ENCODE results near the gene LTBR. TPM values are rescaled to one million over a fixed set of nuclear protein-coding genes. Genes with fewer than 3 reads are reported as not detected.

Gene LTBR
- total and polyA plus RNA-seq, 2 experiments from 2014 or later = 42.4 to 79.8 TPM

DNA sequence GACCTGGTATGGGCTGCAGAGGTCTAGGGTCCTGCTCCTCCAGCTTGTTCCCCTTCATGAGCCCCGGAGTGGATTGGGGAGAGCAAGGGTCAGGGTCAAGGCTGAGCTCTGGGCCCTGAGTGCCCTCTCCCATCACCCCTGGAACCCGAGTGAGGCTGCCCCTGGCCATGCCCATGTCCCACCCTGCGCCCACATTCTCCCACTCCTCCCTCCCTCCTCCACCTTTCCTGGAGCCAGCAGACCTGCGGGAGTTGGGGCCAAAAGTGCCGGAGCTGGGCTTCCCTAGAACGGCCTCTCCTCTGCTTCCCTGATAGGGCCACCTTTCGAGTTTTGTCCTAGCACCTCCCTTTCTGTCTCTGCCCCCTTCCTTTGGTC, 9.2 kb upstream of the LTBR start:
- peak overlapping the region; percentile 94 for H3K27ac ChIP-seq
- DNase-seq (ENCODE audit: low spot score) = no peak
- H3K4me2 ChIP-seq = peak overlapping the region; percentile 62
- H3K4me1 ChIP-seq (ENCODE audit: insufficient read depth) = peaks cover 64% of the 10 kb centered on the region
- no peaks in the 10 kb centered on the region for H4K20me1 ChIP-seq (ENCODE audit: insufficient read depth, poor library complexity, severe bottlenecking)
- H3K79me2 ChIP-seq = peaks cover 4% of the 10 kb centered on the region
- H3K4me3 ChIP-seq = no peak overlapping the region
- H3K36me3 ChIP-seq (replicated peaks; ENCODE audit: insufficient read depth, low read depth) = no peaks in the 10 kb centered on the region
- TF ChIP-seq CTCF (IDR thresholded peaks at IDR 0.05; ENCODE audit: poor library complexity) = no peak
- TF ChIP-seq EZH2phosphoT487 (IDR thresholded peaks at IDR 0.05; ENCODE audit: low read depth, severe bottlenecking, unreplicated experiment) = no peak
- TF ChIP-seq EZH2 (IDR thresholded peaks at IDR 0.05; ENCODE audit: borderline replicate concordance) = no peak
- 48% methylated on average over 7 of the region's 7 CpGs for WGBS (ENCODE audit: low lambda C conversion rate, missing lambda C conversion rate)
- no peak overlapping the region for H2AFZ ChIP-seq
- no peaks in the 10 kb centered on the region for H3K27me3 ChIP-seq
- no peaks in the 10 kb centered on the region for H3K9me2 ChIP-seq (replicated peaks; ENCODE audit: insufficient read depth)
- no peaks in the 10 kb centered on the region for H3K9me3 ChIP-seq (ENCODE audit: low read depth)

GRCh38 chr12:6375269-6376078, 8.5 kb upstream of the LTBR start, which contains the start of gene SCNN1A:
Gene SCNN1A (minus strand): TSS chr12:6375563. CDS start chr12:6374783, 780 bp downstream.
- H3K4me1 ChIP-seq (ENCODE audit: insufficient read depth) = peaks cover 58% of the 10 kb centered on the region
- 62% methylated on average over 12 of the region's 15 CpGs for WGBS (ENCODE audit: low lambda C conversion rate, missing lambda C conversion rate)
- H3K4me3 ChIP-seq = no peak within 1 kb of the TSS
- DNase-seq (ENCODE audit: low spot score) = peak; percentile 72
- peak within 1 kb of the TSS; percentile 94 for H3K27ac ChIP-seq
- no peak within 1 kb of the TSS for H2AFZ ChIP-seq
- no peaks in the 10 kb centered on the region for H3K36me3 ChIP-seq (replicated peaks; ENCODE audit: insufficient read depth, low read depth)
- H4K20me1 ChIP-seq (ENCODE audit: insufficient read depth, poor library complexity, severe bottlenecking) = no peaks in the 10 kb centered on the region
- H3K27me3 ChIP-seq = no peaks in the 10 kb centered on the region
- H3K9me2 ChIP-seq (replicated peaks; ENCODE audit: insufficient read depth) = no peaks in the 10 kb centered on the region
- no peak for TF ChIP-seq EZH2phosphoT487 (IDR thresholded peaks at IDR 0.05; ENCODE audit: low read depth, severe bottlenecking, unreplicated experiment)
- no peak for TF ChIP-seq CTCF (IDR thresholded peaks at IDR 0.05; ENCODE audit: poor library complexity)
- no peak for TF ChIP-seq EZH2 (IDR thresholded peaks at IDR 0.05; ENCODE audit: borderline replicate concordance)
- peak within 1 kb of the TSS; percentile 62 for H3K4me2 ChIP-seq
- no peaks in the 10 kb centered on the region for H3K79me2 ChIP-seq
- H3K9me3 ChIP-seq (ENCODE audit: low read depth) = no peaks in the 10 kb centered on the region

DNA sequence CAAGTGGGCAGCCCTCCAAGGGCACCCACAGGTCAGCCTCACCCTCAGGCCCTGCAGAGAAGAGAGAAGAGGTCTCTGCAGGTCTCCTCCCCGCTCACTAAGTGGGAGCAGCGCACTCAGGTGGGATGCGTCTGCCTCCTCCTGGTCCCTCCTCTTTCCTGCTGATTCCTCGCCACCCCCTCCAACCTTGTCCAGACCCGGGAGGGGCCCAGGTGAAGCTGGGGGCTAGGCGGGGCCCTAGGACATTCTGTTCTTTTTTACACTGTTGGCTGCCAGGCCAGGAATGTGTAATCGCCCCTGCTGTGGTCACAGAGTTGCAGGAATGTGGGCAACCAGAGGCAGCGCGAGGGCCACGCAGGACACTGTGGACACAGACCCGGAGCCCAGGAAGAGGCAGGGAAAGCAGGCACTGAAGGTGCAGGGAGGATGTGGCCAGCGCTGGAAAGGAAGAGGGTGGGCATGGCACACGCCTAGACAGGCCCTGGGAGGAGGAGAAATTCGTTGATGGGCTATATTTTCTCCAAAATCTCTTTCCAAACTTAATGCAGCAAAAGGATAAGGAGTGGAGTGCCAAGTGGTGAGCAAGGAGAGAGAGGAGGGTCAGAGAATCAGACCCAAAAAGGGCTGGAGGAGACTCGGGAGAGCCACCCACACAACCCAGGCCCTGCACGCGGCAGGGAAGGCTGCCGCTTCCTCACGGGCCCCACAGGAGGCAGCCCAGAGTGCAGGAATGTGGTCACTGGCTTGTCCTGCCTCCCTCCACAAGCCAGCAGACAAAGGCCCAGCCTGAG, 7.7 kb upstream of the LTBR start:
- DNase-seq (ENCODE audit: low spot score) = peak; percentile 75
- Histone ChIP-seq H3K9me2 (replicated peaks; ENCODE audit: insufficient read depth) (no peaks in the 10 kb centered on the region), H3K27me3 (no peaks in the 10 kb centered on the region), H2AFZ (peak overlapping the region; percentile 10), H3K4me1 (ENCODE audit: insufficient read depth) (peaks cover 53% of the 10 kb centered on the region), H3K27ac (peak overlapping the region; percentile 94), H3K4me3 (no peak overlapping the region), H4K20me1 (ENCODE audit: insufficient read depth, poor library complexity, severe bottlenecking) (no peaks in the 10 kb centered on the region), H3K4me2 (peak overlapping the region; percentile 62), H3K79me2 (no peaks in the 10 kb centered on the region), H3K36me3 (replicated peaks; ENCODE audit: insufficient read depth, low read depth) (no peaks in the 10 kb centered on the region), H3K9me3 (ENCODE audit: low read depth) (no peaks in the 10 kb centered on the region)
- 34% methylated on average over 19 of the region's 19 CpGs for WGBS (ENCODE audit: low lambda C conversion rate, missing lambda C conversion rate)
- TF ChIP-seq EZH2 (IDR thresholded peaks at IDR 0.05; ENCODE audit: borderline replicate concordance) (no peak), CTCF (IDR thresholded peaks at IDR 0.05; ENCODE audit: poor library complexity) (peak; percentile 36), EZH2phosphoT487 (IDR thresholded peaks at IDR 0.05; ENCODE audit: low read depth, severe bottlenecking, unreplicated experiment) (no peak)
